Left ventricle myocardium inferior (tissue), 1 donor: ENCODE data around the gene STAG3. TPM values are rescaled to one million over a fixed set of nuclear protein-coding genes. Genes with fewer than 3 reads are reported as not detected.
A peak's percentile ranks its signal among the peaks of the same experiment; 100 is the strongest.
"Not testable (repeated sequence)": the region's sequence is repeated elsewhere in the genome, so short reads cannot be mapped to it uniquely, and the experiment has no call there.

ENCODE experiments used
- DNase-seq: peaks from one replicate; pipeline ENCODE4 v3.0.0-alpha.2; 2020
- H3K27ac ChIP-seq: fragments of 200-600 bp; replicated peaks from 2 replicates; pipeline ENCODE4 v1.8.0; 2021
- H3K27me3 ChIP-seq: fragments of 200-600 bp; 2 replicates; pipeline ENCODE4 v1.8.0; 2021; ENCODE audit warnings: low read depth
- H3K36me3 ChIP-seq: fragments of 200-600 bp; 2 replicates; pipeline ENCODE4 v1.8.0; 2021
- H3K4me1 ChIP-seq: fragments of 200-600 bp; 2 replicates; pipeline ENCODE4 v1.8.0; 2021
- H3K4me3 ChIP-seq: fragments of 200-600 bp; 2 replicates; pipeline ENCODE4 v1.8.0; 2021; ENCODE audit warnings: mild to moderate bottlenecking, moderate library complexity
- H3K9me3 ChIP-seq: fragments of 200-600 bp; replicated peaks from 2 replicates; pipeline ENCODE4 v1.8.0; 2021
- intact Hi-C: fragments of 100-400 bp; cut with micrococcal nuclease; formaldehyde crosslinking; loops from one replicate; pipeline ENCODE4 v1.11.0; 2022
- total RNA-seq: library from RNA; stranded (reverse); fragmentation: NEBNext Ultra II Directional; extraction: Animal tissue kit (Norgen Biotek cat#: 25700); gene quantifications from one replicate; pipeline ENCODE4 v1.2.1, GENCODE V29; 2021
- TF ChIP-seq, protein P1 (sequence below): fragments of 200-600 bp; IDR thresholded peaks from 2 replicates; pipeline ENCODE4 v1.8.0; 2021; ENCODE audit warnings: antibody characterized with exemption, mild to moderate bottlenecking, borderline replicate concordance
- donor health status: DM: no; HTN: yes; CAD: no; lungs with severe emphysema.

Gene STAG3
- total RNA-seq, 1 donor from 2014 or later: 0.74 TPM

DNA sequence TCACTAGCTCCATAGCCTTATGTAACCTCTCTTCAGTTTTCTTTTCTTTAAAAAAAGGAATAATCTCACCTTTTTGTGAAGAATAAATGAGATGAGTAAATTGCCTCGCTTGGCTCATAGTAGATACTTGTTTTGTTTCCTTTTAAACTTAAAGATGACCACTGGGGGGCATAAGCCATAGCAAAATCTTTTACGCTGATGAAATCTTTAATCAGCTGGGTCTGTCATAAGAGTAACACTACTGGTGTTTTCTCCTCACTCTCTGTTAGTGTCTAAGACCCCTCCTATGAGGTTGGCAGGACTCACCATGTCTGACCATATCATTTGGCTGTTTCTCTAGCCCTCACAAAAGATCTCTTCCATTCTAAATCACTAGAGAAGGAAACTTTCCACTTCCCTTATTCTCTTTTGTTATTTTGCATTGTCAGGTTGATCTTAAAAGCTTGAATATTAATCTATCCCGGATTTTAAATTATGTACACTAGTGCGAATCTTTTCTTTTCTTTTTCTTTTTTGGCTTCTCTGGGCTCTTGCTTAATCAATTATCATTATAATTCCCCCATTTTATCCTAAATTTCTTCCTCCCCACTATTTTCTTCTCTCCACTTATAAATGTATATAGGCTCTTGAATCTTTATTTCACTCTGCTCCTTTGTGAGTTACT is 12.5 kb downstream of the STAG3 start:
- Histone ChIP-seq H3K4me1 (no peaks in the 10 kb centered on the region), H3K9me3 (no peaks in the 10 kb centered on the region), H3K4me3 (no peak overlapping the region), H3K27ac (no peak overlapping the region), H3K36me3 (no peaks in the 10 kb centered on the region), H3K27me3 (no peaks in the 10 kb centered on the region)
- DNase-seq: no peak
- TF ChIP-seq, protein P1, sequence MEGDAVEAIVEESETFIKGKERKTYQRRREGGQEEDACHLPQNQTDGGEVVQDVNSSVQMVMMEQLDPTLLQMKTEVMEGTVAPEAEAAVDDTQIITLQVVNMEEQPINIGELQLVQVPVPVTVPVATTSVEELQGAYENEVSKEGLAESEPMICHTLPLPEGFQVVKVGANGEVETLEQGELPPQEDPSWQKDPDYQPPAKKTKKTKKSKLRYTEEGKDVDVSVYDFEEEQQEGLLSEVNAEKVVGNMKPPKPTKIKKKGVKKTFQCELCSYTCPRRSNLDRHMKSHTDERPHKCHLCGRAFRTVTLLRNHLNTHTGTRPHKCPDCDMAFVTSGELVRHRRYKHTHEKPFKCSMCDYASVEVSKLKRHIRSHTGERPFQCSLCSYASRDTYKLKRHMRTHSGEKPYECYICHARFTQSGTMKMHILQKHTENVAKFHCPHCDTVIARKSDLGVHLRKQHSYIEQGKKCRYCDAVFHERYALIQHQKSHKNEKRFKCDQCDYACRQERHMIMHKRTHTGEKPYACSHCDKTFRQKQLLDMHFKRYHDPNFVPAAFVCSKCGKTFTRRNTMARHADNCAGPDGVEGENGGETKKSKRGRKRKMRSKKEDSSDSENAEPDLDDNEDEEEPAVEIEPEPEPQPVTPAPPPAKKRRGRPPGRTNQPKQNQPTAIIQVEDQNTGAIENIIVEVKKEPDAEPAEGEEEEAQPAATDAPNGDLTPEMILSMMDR: peak; percentile 50
- intact Hi-C loops: no loop called here

DNA sequence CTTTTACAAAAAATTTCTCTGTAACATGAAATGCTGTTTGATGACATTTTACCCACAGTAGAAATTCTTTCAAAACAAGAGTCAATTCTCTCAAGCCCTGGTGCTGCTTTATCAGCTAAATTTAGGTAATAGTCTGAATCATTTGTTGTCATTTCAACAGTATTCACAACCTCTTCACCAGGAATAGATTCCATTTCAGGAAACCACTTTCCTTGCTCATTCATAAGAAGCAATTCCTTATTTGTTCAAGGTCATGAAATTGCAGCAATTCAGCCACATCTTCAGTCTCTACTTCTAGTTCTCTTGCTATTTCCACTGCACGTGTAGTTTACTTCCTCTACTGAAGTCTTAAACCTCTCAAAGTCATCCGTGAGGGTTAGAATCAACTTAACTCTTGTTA is 14.1 kb downstream of the STAG3 start:
- intact Hi-C loops: no loop called here
- no peak overlapping the region for H3K4me3 ChIP-seq
- TF ChIP-seq, protein P1: no peak
- no peak overlapping the region for H3K27ac ChIP-seq
- H3K4me1 ChIP-seq: no peaks in the 10 kb centered on the region
- DNase-seq: no peak
- H3K36me3 ChIP-seq: no peaks in the 10 kb centered on the region
- no peaks in the 10 kb centered on the region for H3K9me3 ChIP-seq
- H3K27me3 ChIP-seq: no peaks in the 10 kb centered on the region

DNA sequence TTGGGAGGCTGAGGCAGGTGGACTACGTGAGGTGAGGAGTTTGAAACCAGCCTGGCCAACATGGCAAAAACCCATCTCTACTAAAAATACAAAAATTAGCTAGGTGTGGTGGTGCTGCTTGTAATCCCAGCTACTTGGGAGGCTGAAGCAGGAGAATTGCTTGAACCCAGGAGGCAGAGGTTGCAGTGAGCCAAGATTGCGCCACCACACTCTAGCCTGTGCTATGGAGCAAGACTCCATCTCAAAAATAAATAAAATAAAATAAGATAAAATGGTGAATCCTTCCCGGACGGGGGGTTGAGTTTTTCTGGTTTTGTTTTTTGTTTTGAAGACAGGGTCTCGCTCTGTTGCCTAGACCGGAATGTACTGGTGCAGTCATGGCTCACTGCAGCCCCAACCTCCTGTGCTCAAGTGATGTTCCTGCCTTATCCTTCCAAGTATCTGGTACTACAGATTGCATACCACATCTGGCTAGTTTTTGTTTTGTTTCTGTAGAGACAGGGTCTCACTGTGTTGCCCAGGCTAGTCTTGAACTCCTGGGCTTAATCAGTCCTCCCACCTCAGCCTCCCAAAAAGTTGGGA is 14.7 kb downstream of the STAG3 start:
- H3K36me3 ChIP-seq, H3K9me3 ChIP-seq, intact Hi-C loops, H3K27ac ChIP-seq, H3K4me3 ChIP-seq, H3K27me3 ChIP-seq, H3K4me1 ChIP-seq, DNase-seq: not testable (repeated sequence)

DNA sequence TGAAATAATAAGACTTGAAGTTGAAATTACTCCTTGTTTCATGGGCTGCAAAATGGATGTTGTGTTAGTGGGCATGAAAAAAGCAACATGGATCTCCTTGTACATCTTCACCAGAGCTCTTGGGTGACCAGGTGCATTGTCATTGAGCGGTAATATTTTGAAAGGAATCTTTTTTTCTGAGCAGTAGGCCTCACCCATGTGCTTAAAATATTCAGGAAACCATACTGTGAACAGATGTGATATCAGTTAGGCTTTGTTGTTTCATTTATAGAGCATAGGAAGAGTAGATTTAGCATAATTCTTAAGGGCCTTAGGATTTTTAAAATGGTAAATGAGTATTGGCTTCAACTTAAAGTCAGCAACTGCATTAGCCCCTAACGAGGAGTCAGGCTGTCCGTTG is 15.3 kb downstream of the STAG3 start:
- H3K27ac ChIP-seq: no peak overlapping the region
- no peak overlapping the region for H3K4me3 ChIP-seq
- intact Hi-C loops: no loop called here

DNA sequence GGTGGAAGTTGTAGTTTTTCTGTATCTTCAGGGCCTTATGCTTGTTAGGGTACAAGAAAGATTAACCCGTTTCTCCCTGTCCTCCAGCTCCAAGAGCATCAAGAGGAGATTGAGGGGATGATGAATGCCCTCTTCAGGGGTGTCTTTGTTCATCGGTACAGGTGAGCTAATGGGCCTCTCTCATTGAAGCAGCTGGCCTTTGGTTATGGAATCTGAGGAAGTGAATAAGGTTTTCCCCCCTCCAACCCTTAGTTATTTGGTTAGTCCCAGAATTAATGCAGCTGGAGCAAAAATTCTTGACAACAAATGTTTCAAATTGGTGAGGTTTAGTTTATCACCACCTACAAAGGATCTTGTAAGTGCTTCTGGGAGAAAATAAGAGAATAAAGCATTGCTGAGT is 17.5 kb downstream of the STAG3 start:
- TF ChIP-seq, protein P1: no peak

More for the DNA sequence above, 15.3 kb downstream of the STAG3 start:
- Histone ChIP-seq H3K27me3 (no peaks in the 10 kb centered on the region), H3K9me3 (no peaks in the 10 kb centered on the region), H3K36me3 (no peaks in the 10 kb centered on the region), H3K4me1 (no peaks in the 10 kb centered on the region)
- TF ChIP-seq, protein P1: no peak
- DNase-seq: no peak

DNA sequence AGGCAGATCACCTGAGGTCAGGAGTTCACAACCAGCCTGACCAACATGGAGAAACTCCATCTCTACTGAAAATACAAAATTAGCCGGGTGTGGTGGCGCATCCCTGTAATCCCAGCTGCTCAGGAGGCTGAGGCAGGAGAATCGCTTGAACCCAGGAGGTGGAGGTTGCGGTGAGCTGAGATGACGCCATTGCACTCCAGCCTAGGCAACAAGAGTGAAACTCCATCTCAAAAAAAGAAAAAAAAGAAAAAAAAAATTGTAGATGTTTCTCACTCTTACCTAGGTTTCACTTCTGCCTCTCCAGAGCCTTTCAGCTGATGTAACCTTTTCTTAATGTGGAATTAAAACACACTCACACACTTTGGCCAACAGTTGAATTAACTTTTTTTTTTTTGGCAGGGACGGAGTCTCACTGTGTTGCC is 18.2 kb downstream of the STAG3 start:
- H3K9me3 ChIP-seq, H3K36me3 ChIP-seq, H3K4me3 ChIP-seq, intact Hi-C loops, H3K27ac ChIP-seq, H3K4me1 ChIP-seq, DNase-seq: not testable (repeated sequence)
- H3K27me3 ChIP-seq: peaks cover 13% of the 10 kb centered on the region

More for the DNA sequence above, 17.5 kb downstream of the STAG3 start:
- intact Hi-C loops: no loop called here
- peaks cover 8% of the 10 kb centered on the region for H3K27me3 ChIP-seq
- H3K27ac ChIP-seq: no peak overlapping the region
- no peak overlapping the region for H3K4me3 ChIP-seq
- H3K36me3 ChIP-seq: no peaks in the 10 kb centered on the region
- H3K9me3 ChIP-seq: no peaks in the 10 kb centered on the region
- no peak for DNase-seq
- H3K4me1 ChIP-seq: no peaks in the 10 kb centered on the region
